IMR-90 (cell line): ENCODE measurements around the gene FAM89A. TPM values are rescaled to one million over a fixed set of nuclear protein-coding genes. Genes with fewer than 3 reads are reported as not detected.

Experiments
- ATAC-seq: fragments of 200-7000 bp; cut with Tn5 transposase; 2 replicates; pipeline ENCODE4 v1.9.1; 2020; ENCODE audit warnings: low read depth, mild to moderate bottlenecking, moderate library complexity
- BruUV-seq: library from RNA; stranded (reverse); fragments of 400-500 nt; replicated peaks from 2 replicates; lab custom pipeline; 2021; lab: Mats Ljungman, UMichigan
- CTCF ChIA-PET: fragments of 300-600 bp; formaldehyde crosslinking; extraction: SDS; loops from one replicate; lab custom pipeline; 2021; ENCODE audit warnings: antibody characterized with exemption; lab: Yijun Ruan, JAX
- POLR2A ChIA-PET: fragments of 300-600 bp; sonication (Branson Sonifier 250); formaldehyde crosslinking; loops from one replicate; lab custom pipeline; 2022; ENCODE audit warnings: antibody characterized with exemption; ENCODE audit not compliant: unreplicated experiment; lab: Charles Lee
- DNase-seq: peaks from one replicate; pipeline ENCODE4 v3.0.0; 2013
- H2AFZ ChIP-seq: replicated peaks from 2 replicates; pipeline ENCODE3; 2013; ENCODE audit warnings: low read length, mild to moderate bottlenecking; ENCODE audit not compliant: poor library complexity
- H2AK5ac ChIP-seq: 2 replicates; pipeline ENCODE4 v1.6.1; 2013; ENCODE audit warnings: low read depth, low read length, inconsistent platforms
- H2AK9ac ChIP-seq: replicated peaks from 2 replicates; pipeline ENCODE3; 2013; ENCODE audit warnings: mild to moderate bottlenecking, low read depth, low read length, moderate library complexity; ENCODE audit not compliant: poor library complexity
- H2BK120ac ChIP-seq: 2 replicates; pipeline ENCODE4 v1.6.1; 2013; ENCODE audit warnings: low read depth, low read length, inconsistent platforms
- H2BK15ac ChIP-seq: 3 replicates; pipeline ENCODE4 v1.6.1; 2013; ENCODE audit warnings: low read depth, low read length, inconsistent platforms
- H2BK20ac ChIP-seq: 2 replicates; pipeline ENCODE4 v1.6.1; 2013; ENCODE audit warnings: low read depth, mild to moderate bottlenecking, inconsistent platforms, low read length, moderate library complexity
- H2BK5ac ChIP-seq: 2 replicates; pipeline ENCODE4 v1.6.1; 2013; ENCODE audit warnings: mild to moderate bottlenecking, low read depth, low read length, inconsistent platforms; ENCODE audit not compliant: poor library complexity, severe bottlenecking
- H3K14ac ChIP-seq: replicated peaks from 2 replicates; pipeline ENCODE4 v1.6.1; 2013; ENCODE audit warnings: low read depth, low read length, inconsistent platforms
- H3K18ac ChIP-seq: 2 replicates; pipeline ENCODE4 v1.6.1; 2013; ENCODE audit warnings: low read depth, low read length, control low read depth
- H3K23ac ChIP-seq: 2 replicates; pipeline ENCODE4 v1.6.1; 2013; ENCODE audit warnings: low read depth, low read length, inconsistent platforms
- H3K27ac ChIP-seq: 2 replicates; pipeline ENCODE4 v1.5.1; 2013; ENCODE audit warnings: mild to moderate bottlenecking, control low read depth, low read length; ENCODE audit not compliant: insufficient read depth
- H3K27me3 ChIP-seq: 2 replicates; pipeline ENCODE4 v1.6.1; 2013; ENCODE audit warnings: low read length; ENCODE audit not compliant: control insufficient read depth, insufficient read depth
- H3K36me3 ChIP-seq: 2 replicates; pipeline ENCODE4 v1.6.1; 2013; ENCODE audit warnings: low read length, mixed read lengths; ENCODE audit not compliant: control insufficient read depth, insufficient read depth
- H3K4ac ChIP-seq: 2 replicates; pipeline ENCODE4 v1.6.1; 2013; ENCODE audit warnings: low read depth, low read length, inconsistent platforms
- H3K4me1 ChIP-seq: 2 replicates; pipeline ENCODE4 v1.6.1; 2013; ENCODE audit warnings: low read length, mixed read lengths; ENCODE audit not compliant: control insufficient read depth, insufficient read depth
- H3K4me2 ChIP-seq: 2 replicates; pipeline ENCODE4 v1.6.1; 2013; ENCODE audit warnings: low read depth, mild to moderate bottlenecking, control low read depth, low read length, moderate library complexity
- H3K4me3 ChIP-seq: 2 replicates; pipeline ENCODE4 v1.5.1; 2013; ENCODE audit warnings: low read depth, mild to moderate bottlenecking, control low read depth, low read length, moderate library complexity; ENCODE audit not compliant: insufficient read depth
- H3K56ac ChIP-seq: 2 replicates; pipeline ENCODE4 v1.6.1; 2013; ENCODE audit warnings: low read length, inconsistent platforms; ENCODE audit not compliant: insufficient read depth; ENCODE audit errors: extremely low read depth
- H3K79me1 ChIP-seq, 2 experiments: 2 replicates each; pipeline ENCODE4 v1.6.1; 2013; ENCODE audit warnings: low read length in 2 of 2, inconsistent platforms in 1 of 2, low read depth in 1 of 2
- H3K9ac ChIP-seq: 2 replicates; pipeline ENCODE4 v1.6.1; 2013; ENCODE audit warnings: low read depth, low read length, control low read depth
- H3K9me1 ChIP-seq: 2 replicates; pipeline ENCODE4 v1.6.1; 2013; ENCODE audit warnings: low read length, inconsistent platforms; ENCODE audit not compliant: insufficient read depth
- H3K9me3 ChIP-seq: 2 replicates; pipeline ENCODE4 v1.6.1; 2013; ENCODE audit warnings: low read length; ENCODE audit not compliant: control insufficient read depth, insufficient read depth
- H4K20me1 ChIP-seq: 2 replicates; pipeline ENCODE4 v1.6.1; 2013; ENCODE audit warnings: low read length, inconsistent platforms; ENCODE audit not compliant: insufficient read depth
- H4K5ac ChIP-seq: 2 replicates; pipeline ENCODE4 v1.6.1; 2013; ENCODE audit warnings: mild to moderate bottlenecking, low read depth, low read length, control low read depth
- H4K8ac ChIP-seq, 2 experiments: 2 replicates each; pipeline ENCODE4 v1.6.1; 2013; ENCODE audit warnings: low read depth in 2 of 2, low read length in 2 of 2, control low read depth in 1 of 2, inconsistent platforms in 1 of 2
- H4K91ac ChIP-seq: 2 replicates; pipeline ENCODE4 v1.6.1; 2013; ENCODE audit warnings: low read depth, low read length, inconsistent platforms; ENCODE audit not compliant: insufficient read depth
- BHLHE40 ChIP-seq: fragments of 150-350 bp; IDR thresholded peaks from 2 replicates; pipeline ENCODE4 v1.6.1; 2016; ENCODE audit warnings: mild to moderate bottlenecking, low read depth, low read length
- RAD21 ChIP-seq: IDR thresholded peaks from 2 replicates; pipeline ENCODE4 v1.6.1; 2012; ENCODE audit warnings: low read length, improper control_type of control experiment
- WGBS, 2 experiments: methylation state at CpG; one replicate each; pipeline versions ENCODE4 v1.1.5 to v1.1.7; 2013; ENCODE audit warnings: missing lambda C conversion rate in 2 of 2; ENCODE audit not compliant: insufficient read length in 1 of 2; ENCODE audit errors: extremely low coverage in 2 of 2; 5-methylcytosine and 5-hydroxymethylcytosine counted together
- dilution Hi-C: fragments of 300-500 bp; cut with HindIII; formaldehyde crosslinking; loops from one replicate; pipeline ENCODE4 v1.14.3; 2018; ENCODE audit warnings: low sequenced_read_pairs; ENCODE audit not compliant: unreplicated experiment
- in situ Hi-C: fragments of 300-500 bp; cut with MboI; formaldehyde crosslinking; loops from 3 replicates; pipeline ENCODE4 v1.14.3; 2019; ENCODE audit warnings: low sequenced_read_pairs, inconsistent platforms, mixed read lengths
- intact Hi-C: fragments of 100-400 bp; cut with micrococcal nuclease; formaldehyde crosslinking; loops from 2 replicates; pipeline ENCODE4 v1.10.0; 2022
- polyA plus RNA-seq, 3 experiments: library from polyadenylated mRNA; depleted of rRNA; stranded (reverse); fragments of >200 nt; gene quantifications; 2 replicates each; pipeline ENCODE4 v1.2.3, GENCODE V29; 2012; ENCODE audit warnings: low replicate concordance in 1 of 3
- total RNA-seq: library from RNA; depleted of rRNA; stranded (reverse); fragments of >200 nt; gene quantifications from 2 replicates; pipeline ENCODE4 v1.2.3, GENCODE V29; 2012

FAM89A gene
- total and polyA plus RNA-seq, 2 of the 4 experiments (the other 2 are of a cell fraction) = 6.8 to 8.1 TPM

GRCh38 chr1:231021540-231022031 is 18.5 kb downstream of the FAM89A start:
- BruUV-seq = no TSS peak
- H3K4ac ChIP-seq = no peak overlapping the region
- no peaks in the 10 kb centered on the region for H3K9me3 ChIP-seq
- no peak overlapping the region for H3K56ac ChIP-seq
- peaks cover 9% of the 10 kb centered on the region for H3K4me1 ChIP-seq
- H3K27ac ChIP-seq = no peak overlapping the region
- H3K9me1 ChIP-seq = peaks cover 17% of the 10 kb centered on the region
- no peak overlapping the region for H4K8ac ChIP-seq
- H3K79me1 ChIP-seq = peaks cover 0 to 14% of the 10 kb centered on the region in 2 experiments; a peak in 1 of 4 replicates
- H3K9ac ChIP-seq = no peak overlapping the region
- H3K23ac ChIP-seq = no peak overlapping the region
- H3K4me2 ChIP-seq = no peak overlapping the region
- intact Hi-C loops = no loop called here
- H3K4me3 ChIP-seq = no peak overlapping the region
- H4K91ac ChIP-seq = no peak overlapping the region
- no peak overlapping the region for H2AK9ac ChIP-seq
- H4K20me1 ChIP-seq = no peaks in the 10 kb centered on the region; the same call in 1 of the 2 replicates
- H3K27me3 ChIP-seq = no peaks in the 10 kb centered on the region
- H3K36me3 ChIP-seq = peaks cover 8% of the 10 kb centered on the region
- ChIA-PET POLR2A (no interaction called here), CTCF (no interaction called here)
- in situ Hi-C loops = no loop called here
- DNase-seq = peak; percentile 46
- H4K5ac ChIP-seq = no peak overlapping the region
- no peak for TF ChIP-seq RAD21
- no peak for TF ChIP-seq BHLHE40
- H2AK5ac ChIP-seq = no peak overlapping the region
- ATAC-seq = peak; percentile 29; the same call in 1 of the 2 replicates
- WGBS, 2 experiments = 97% methylated on average over 5 of the region's 12 CpGs; no CpG with 5 or more reads in 1 of the 2 experiments
- dilution Hi-C loops = no loop called here
- H3K14ac ChIP-seq = no peak overlapping the region; the same call in 1 of the 2 replicates
- no peak overlapping the region for H2AFZ ChIP-seq
- H2BK120ac ChIP-seq = no peak overlapping the region
- H2BK20ac ChIP-seq = no peak overlapping the region
- H2BK5ac ChIP-seq = no peak overlapping the region
- H2BK15ac ChIP-seq = no peak overlapping the region
- no peak overlapping the region for H3K18ac ChIP-seq
